NCI-H1092 treated with DMSO at 0.1 percent for 48 hours (cell line): ENCODE measurements around the gene NR1I3.

Experiments
- DNase-seq: peaks from one replicate; lab custom pipeline; 2025; lab: John Stamatoyannopoulos, UW

Gene NR1I3

GRCh38 chr1:161218301-161219077 lies 19.5 kb downstream of the NR1I3 start:
- no peak for DNase-seq

- DNase-seq: no peak
Observed at GRCh38 chr1:161217831-161218230, 20.2 kb downstream of the NR1I3 start.

- DNase-seq: no peak
Observed at GRCh38 chr1:161216945-161217712, 20.9 kb downstream of the NR1I3 start.

- no peak for DNase-seq
Observed at GRCh38 chr1:161215076-161215475, 22.9 kb downstream of the NR1I3 start, which contains the start of gene FCER1G. Gene FCER1G (plus strand): TSS chr1:161215295. CDS start chr1:161215322, 27 bp downstream.

GRCh38 chr1:161214369-161214768 lies 23.6 kb downstream of the NR1I3 start:
- no peak for DNase-seq

GRCh38 chr1:161209790-161210409 lies 28.1 kb downstream of the NR1I3 start:
- DNase-seq: peak; percentile 60

GRCh38 chr1:161207173-161207572 lies 30.8 kb downstream of the NR1I3 start:
- no peak for DNase-seq

- no peak for DNase-seq
Observed at GRCh38 chr1:161206411-161207140, 31.4 kb downstream of the NR1I3 start.

GRCh38 chr1:161201836-161202712 lies 35.9 kb downstream of the NR1I3 start, which contains the start of gene NDUFS2:
Gene NDUFS2 (plus strand): TSS chr1:161202367. CDS start chr1:161202386, 19 bp downstream.
- DNase-seq: peak; percentile 99

- DNase-seq: no peak
Observed at GRCh38 chr1:161200992-161201835, 36.8 kb downstream of the NR1I3 start.

GRCh38 chr1:161200421-161200991 lies 37.5 kb downstream of the NR1I3 start:
- DNase-seq: no peak

GRCh38 chr1:161199506-161200139 lies 38.4 kb downstream of the NR1I3 start:
- DNase-seq: no peak

- DNase-seq: no peak
Observed at GRCh38 chr1:161198897-161199431, 39.0 kb downstream of the NR1I3 start, which contains the start of gene ADAMTS4. Gene ADAMTS4 (minus strand): TSS chr1:161199054. CDS start chr1:161198627, 427 bp downstream.

- DNase-seq: peak; percentile 46
Observed at GRCh38 chr1:161198194-161198896, 39.7 kb downstream of the NR1I3 start.

- no peak for DNase-seq
Observed at GRCh38 chr1:161197560-161198193, 40.3 kb downstream of the NR1I3 start.

- no peak for DNase-seq
Observed at GRCh38 chr1:161196521-161197451, 41.2 kb downstream of the NR1I3 start.
